SK-N-MC (cell line): Measurements from ENCODE around the gene SNAPIN.

Experiments used
- EZH2 ChIP-seq: fragments of 200-600 bp; sonication (generic); IDR thresholded peaks from one replicate; pipeline ENCODE4 v1.6.1; 2017; ENCODE audit warnings: antibody characterized with exemption
- FOXP2 ChIP-seq: optimal IDR thresholded peaks from 2 replicates; pipeline ENCODE3; 2011; ENCODE audit warnings: mild to moderate bottlenecking, moderate library complexity; ENCODE audit not compliant: insufficient read depth; ENCODE audit errors: extremely low read length, control extremely low read depth
- POLR2AphosphoS5 ChIP-seq: IDR thresholded peaks from 2 replicates; pipeline ENCODE4 v1.6.1; 2012; ENCODE audit warnings: mild to moderate bottlenecking, low read depth, low read length, borderline replicate concordance

- TF ChIP-seq POLR2AphosphoS5 (no peak), FOXP2 (no peak), EZH2 (no peak)
Observed at GRCh38 chr1:153705484-153705883, 47.0 kb downstream of the SNAPIN start.
